Activated T-helper 2 cell treated with anti-CD3 and anti-CD28 coated beads, Interferon-gamma antibody, Interleukin-2, Interleukin-4, amounts not matched to agents 10 μg/mL and 5 μg/mL and 100 μg/mL, durations not matched to agents 14 hours and 24 hours and 36 hours (primary cell): ENCODE measurements around the gene KIF26B. TPM values are rescaled to one million over a fixed set of nuclear protein-coding genes. Genes with fewer than 3 reads are reported as not detected.
"Not testable (repeated sequence)": the region's sequence is repeated elsewhere in the genome, so short reads cannot be mapped to it uniquely, and the experiment has no call there.

Experiments
- DNase-seq: peaks from one replicate; pipeline ENCODE4 v3.0.0; 2021; ENCODE audit warnings: low spot score
- H3K27ac Mint-ChIP-seq: one replicate; pipeline ENCODE4 v1.8.0; 2021; ENCODE audit warnings: mixed read lengths
- H3K27me3 Mint-ChIP-seq: one replicate; pipeline ENCODE4 v1.8.0; 2021; ENCODE audit warnings: low read depth, mixed read lengths
- H3K36me3 Mint-ChIP-seq: one replicate; pipeline ENCODE4 v1.8.0; 2021; ENCODE audit warnings: low read depth, mixed read lengths
- H3K4me1 Mint-ChIP-seq: one replicate; pipeline ENCODE4 v1.8.0; 2021; ENCODE audit warnings: low read depth, mixed read lengths
- H3K4me3 Mint-ChIP-seq: one replicate; pipeline ENCODE4 v1.8.0; 2021; ENCODE audit warnings: low read depth, mild to moderate bottlenecking, moderate library complexity, mixed read lengths
- H3K9me3 Mint-ChIP-seq: one replicate; pipeline ENCODE4 v1.8.0; 2021; ENCODE audit warnings: mixed read lengths
- intact Hi-C: fragments of 100-400 bp; cut with micrococcal nuclease; formaldehyde crosslinking; loops from one replicate; pipeline ENCODE4 v1.15.1; 2023
- total RNA-seq: library from RNA; stranded (reverse); gene quantifications from 2 replicates; pipeline ENCODE4 v1.2.3, GENCODE V29; 2022

KIF26B gene
- total RNA-seq, 1 donor from 2014 or later: 0.37 TPM

DNA sequence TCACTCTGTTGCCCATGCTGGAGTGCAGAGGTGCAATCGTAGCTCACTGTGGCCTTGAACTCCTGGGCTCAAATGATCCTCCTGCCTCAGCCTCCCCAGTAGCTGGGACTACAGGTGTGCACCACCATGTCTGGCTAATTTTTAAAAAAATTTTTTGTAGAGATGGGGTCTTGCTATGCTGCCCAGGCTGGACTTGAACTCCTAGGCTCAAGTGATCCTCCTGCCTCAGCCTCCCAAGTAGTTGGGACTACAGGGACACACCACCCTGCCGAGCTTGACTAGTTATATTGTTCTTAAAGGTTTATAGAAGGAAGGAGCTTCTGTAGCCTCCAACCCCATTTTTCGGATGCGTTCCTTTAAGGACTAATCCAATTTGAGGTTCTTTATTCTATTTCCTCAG is 248.2 kb downstream of the KIF26B start:
- intact Hi-C loops, H3K9me3 Mint-ChIP-seq, H3K4me1 Mint-ChIP-seq, H3K27ac Mint-ChIP-seq, H3K27me3 Mint-ChIP-seq, DNase-seq, H3K36me3 Mint-ChIP-seq, H3K4me3 Mint-ChIP-seq: not testable (repeated sequence)

DNA sequence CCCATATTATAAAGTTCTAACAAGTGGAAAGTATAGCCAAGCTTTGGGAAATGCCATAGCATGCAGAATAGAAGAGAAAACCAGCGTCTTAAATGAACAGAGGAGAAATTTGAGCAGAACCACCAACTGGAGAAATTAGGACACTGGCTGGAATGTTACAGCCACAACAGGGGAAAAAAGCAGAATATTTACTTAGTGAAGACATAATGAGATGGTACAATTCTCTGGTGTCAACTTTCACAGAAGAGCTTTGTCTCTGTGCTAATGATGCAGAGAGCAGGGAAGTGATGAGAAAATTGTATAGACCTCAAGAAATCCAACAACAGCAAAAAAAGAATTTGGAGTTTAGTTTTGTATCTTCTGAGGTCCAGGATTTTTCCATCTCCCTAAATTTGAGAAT is 249.7 kb downstream of the KIF26B start:
- Mint-ChIP-seq H3K4me3 (no peak overlapping the region), H3K27me3 (no peaks in the 10 kb centered on the region), H3K27ac (no peak overlapping the region), H3K4me1 (no peaks in the 10 kb centered on the region), H3K9me3 (no peaks in the 10 kb centered on the region), H3K36me3 (no peaks in the 10 kb centered on the region)
- DNase-seq: no peak
- intact Hi-C loops: no loop called here

DNA sequence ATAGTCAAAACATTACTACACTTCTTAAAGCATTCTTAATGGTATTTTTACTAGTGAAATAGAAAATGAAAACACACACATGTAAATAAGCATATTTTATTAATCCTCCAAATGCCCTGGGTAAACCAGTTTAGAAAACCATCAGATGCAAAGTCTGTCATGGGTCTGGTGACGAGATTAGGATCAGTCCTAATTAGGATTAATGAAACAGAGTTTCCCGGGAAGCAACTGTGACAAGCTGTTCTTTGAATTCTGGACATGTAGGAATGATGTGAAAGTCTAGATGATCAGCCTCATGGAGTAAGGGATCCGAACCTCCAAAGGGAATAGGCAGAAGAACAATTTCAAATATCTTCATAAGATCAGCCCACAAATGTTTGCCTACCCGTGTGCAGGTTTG is 250.2 kb downstream of the KIF26B start:
- intact Hi-C loops: no loop called here
- DNase-seq: no peak
- H3K4me1 Mint-ChIP-seq: no peaks in the 10 kb centered on the region
- no peaks in the 10 kb centered on the region for H3K27me3 Mint-ChIP-seq
- H3K27ac Mint-ChIP-seq: no peak overlapping the region
- H3K36me3 Mint-ChIP-seq: no peaks in the 10 kb centered on the region
- no peak overlapping the region for H3K4me3 Mint-ChIP-seq
- H3K9me3 Mint-ChIP-seq: no peaks in the 10 kb centered on the region

DNA sequence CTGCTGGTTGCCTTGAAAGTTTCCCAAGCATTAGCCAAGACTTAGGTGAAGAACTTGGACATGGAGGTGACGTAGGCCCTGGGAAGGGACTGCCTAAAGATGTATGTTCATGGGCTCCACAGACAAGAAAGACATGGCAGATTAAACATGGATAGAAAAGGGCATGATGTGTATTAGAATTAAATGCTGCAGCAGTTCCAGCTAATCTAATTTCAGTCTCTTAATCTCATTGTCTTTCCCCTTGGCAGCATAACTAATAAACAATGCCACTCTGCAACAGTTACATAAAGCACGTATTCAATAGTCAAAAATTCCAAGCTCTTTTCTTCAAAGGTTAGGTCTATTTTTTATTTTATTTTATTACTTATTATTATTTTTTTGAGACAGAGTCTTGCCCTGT is 251.6 kb downstream of the KIF26B start:
- no peak overlapping the region for H3K27ac Mint-ChIP-seq
- H3K27me3 Mint-ChIP-seq: no peaks in the 10 kb centered on the region
- no peak for DNase-seq
- no peak overlapping the region for H3K4me3 Mint-ChIP-seq
- intact Hi-C loops: no loop called here
- H3K4me1 Mint-ChIP-seq: no peaks in the 10 kb centered on the region
- no peaks in the 10 kb centered on the region for H3K36me3 Mint-ChIP-seq
- no peaks in the 10 kb centered on the region for H3K9me3 Mint-ChIP-seq

DNA sequence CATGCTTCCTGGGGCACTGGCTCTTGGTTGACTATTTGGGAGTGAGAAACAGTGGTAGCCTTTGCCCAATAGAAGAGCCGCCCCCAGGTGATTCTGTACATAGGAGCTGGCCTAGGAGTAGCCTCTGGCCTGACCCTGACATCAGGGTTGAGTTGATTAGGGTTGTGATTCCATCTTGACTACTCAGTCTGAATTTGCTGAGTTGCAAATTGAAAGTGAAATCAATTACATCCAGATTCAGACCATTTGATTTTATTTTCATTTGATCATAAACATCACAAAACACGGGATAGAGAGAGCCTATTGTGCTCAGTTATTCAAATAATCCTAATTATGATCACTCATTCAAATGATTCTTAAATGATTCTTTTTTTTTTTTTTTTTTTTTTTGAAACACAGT is 253.2 kb downstream of the KIF26B start:
- intact Hi-C loops: no loop called here
- Mint-ChIP-seq H3K4me1 (no peaks in the 10 kb centered on the region), H3K4me3 (no peak overlapping the region), H3K27me3 (no peaks in the 10 kb centered on the region), H3K36me3 (no peaks in the 10 kb centered on the region), H3K9me3 (no peaks in the 10 kb centered on the region), H3K27ac (no peak overlapping the region)
- no peak for DNase-seq

DNA sequence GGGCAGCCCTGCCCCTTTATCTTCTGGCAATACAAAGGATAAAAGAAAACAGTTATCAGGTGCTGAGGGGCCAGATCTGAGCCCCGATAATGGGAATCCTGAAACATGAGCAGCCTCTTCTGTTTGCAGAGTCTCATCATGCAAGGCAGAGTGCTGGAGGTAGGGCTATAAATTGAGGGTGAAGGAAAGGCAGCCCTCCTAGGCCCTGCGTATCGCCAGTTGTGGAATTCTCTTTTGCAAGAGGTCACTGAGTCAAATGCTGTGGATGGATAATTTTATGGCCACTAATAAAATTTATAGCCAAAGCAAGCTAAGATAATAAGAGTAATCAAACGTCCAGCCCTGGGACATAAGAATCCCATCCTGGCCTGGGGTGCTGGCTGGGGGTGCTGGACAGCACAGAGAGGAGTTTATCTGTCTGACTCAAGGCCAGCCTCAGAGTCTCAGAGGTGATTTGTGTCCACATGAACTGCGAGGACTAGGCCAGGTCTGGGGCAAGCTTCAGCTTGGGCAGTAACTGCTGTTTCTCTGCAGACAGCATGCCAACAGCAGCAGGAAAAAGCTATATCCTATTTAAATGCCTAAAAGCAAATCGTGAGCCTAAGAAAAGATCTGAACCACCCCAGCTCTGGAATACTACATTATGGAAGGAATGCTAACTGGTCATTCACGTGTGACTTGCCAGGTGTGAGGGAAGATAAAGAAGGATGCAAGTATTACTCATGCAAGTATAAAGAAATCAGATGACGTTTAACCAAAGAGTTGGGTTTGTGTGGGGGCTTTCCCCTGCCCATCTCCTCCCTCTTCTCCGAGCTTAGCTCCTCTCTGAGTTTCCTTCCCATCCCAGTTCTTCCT is 254.8 kb downstream of the KIF26B start:
- intact Hi-C loops: no loop called here
- Mint-ChIP-seq H3K4me3 (no peak overlapping the region), H3K27ac (no peak overlapping the region)

DNA sequence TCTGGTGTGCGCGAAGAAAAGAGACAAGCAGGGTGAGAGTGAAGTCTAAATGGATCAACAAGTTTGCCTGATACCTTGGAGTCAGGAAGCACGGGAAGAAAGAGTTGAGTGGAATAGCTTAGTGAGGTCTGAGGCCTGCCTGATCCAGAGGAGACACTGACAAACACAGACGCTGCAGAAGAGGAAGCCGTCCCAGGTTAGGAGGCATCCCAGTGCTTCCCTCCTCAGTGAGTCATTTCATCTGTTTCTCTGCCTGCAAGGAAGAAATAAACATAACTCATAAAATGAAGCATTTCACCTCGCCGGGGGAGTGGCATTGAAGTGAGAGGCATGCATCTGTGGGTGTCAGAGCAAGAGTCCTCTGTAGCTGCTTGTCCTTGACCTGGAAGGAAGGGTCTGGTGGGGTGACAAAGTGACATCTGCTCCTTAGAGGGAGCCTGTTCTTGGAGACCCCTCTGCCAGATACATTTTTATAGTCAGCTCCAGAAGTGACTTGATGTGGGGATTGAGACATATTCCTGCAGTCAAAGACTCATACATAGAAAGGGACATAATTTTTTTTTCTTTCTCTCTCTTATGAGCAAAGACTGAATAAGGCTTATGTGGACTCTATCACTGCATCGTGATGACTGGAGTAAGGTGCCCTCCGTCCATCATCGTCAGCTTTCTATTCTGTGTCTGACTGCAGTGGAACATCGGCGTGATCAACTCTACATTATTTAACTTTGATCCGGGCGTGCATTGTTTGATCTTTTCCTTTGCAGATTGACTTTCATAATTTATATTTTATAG is 256.7 kb downstream of the KIF26B start:
- DNase-seq: no peak
- intact Hi-C loops: no loop called here
- Mint-ChIP-seq H3K27ac (no peak overlapping the region), H3K9me3 (no peaks in the 10 kb centered on the region), H3K4me3 (no peak overlapping the region), H3K27me3 (no peaks in the 10 kb centered on the region), H3K4me1 (no peaks in the 10 kb centered on the region), H3K36me3 (no peaks in the 10 kb centered on the region)

More for the DNA sequence above, 254.8 kb downstream of the KIF26B start:
- Mint-ChIP-seq H3K36me3 (no peaks in the 10 kb centered on the region), H3K4me1 (no peaks in the 10 kb centered on the region), H3K9me3 (no peaks in the 10 kb centered on the region), H3K27me3 (no peaks in the 10 kb centered on the region)
- no peak for DNase-seq

DNA sequence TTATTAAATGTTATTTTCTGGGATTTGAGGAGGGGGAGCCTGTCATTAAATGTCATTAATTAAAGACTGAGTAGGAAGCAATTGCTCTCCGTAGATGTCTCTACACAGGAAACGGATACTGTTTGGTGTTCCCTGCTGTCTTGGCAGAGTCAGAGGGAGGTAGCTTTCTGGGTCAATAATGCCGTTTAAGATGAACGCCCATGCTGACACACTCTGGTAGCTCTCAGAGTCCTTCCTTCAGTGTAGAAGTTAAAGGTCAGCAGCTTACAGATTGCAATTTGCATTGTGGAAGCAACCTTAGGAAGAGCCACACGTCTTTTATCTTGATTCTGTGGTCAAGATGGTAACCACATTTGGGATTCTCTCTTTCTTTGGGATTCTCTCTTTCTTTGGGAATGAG is 257.5 kb downstream of the KIF26B start:
- H3K27me3 Mint-ChIP-seq: no peaks in the 10 kb centered on the region
- H3K4me3 Mint-ChIP-seq: no peak overlapping the region
- H3K9me3 Mint-ChIP-seq: no peaks in the 10 kb centered on the region
- no peak for DNase-seq
- no peak overlapping the region for H3K27ac Mint-ChIP-seq
- H3K4me1 Mint-ChIP-seq: no peaks in the 10 kb centered on the region
- intact Hi-C loops: no loop called here
- H3K36me3 Mint-ChIP-seq: no peaks in the 10 kb centered on the region

DNA sequence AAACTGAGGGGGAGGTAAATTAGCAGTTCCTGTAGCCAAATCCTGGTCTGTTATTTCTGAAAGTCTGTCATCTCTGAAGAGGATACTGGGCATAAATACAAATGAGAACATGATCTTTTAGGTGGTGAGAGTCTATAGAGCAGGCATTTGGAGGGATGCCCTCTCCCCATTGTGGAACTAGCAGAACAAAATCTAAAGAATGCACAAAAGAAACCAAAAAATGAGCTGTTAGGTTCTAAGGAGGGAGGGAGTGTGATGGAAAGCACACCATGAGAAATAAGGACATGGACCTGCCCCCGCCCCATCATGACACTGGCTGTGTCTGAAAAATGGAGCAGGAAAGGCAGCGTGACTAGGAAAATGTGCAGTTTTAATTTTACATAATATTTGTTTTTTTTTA is 262.0 kb downstream of the KIF26B start:
- Mint-ChIP-seq H3K27ac (no peak overlapping the region), H3K27me3 (no peaks in the 10 kb centered on the region), H3K36me3 (no peaks in the 10 kb centered on the region), H3K4me3 (no peak overlapping the region), H3K9me3 (no peaks in the 10 kb centered on the region), H3K4me1 (no peaks in the 10 kb centered on the region)
- intact Hi-C loops: no loop called here
- DNase-seq: no peak

DNA sequence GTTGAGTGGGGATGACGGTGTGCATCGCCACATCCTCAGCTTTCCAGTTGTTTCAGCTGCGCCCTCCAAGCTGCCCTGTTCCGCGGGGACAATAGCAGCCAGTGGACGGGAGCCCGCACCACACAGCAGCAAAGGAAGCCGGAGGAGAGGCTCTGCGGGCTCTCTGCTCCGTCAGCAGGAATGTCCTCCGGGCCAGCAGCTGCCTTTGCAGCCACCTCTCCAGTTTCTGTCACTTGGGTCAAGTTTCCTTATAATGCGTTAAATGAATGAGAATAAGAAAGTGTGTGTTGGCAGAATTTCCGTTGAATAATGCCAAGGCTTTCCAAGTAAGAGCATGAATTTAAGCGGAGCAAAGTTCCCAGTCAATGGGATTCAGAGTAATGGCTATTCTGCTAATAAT is 263.3 kb downstream of the KIF26B start:
- no peak overlapping the region for H3K27ac Mint-ChIP-seq
- H3K4me1 Mint-ChIP-seq: no peaks in the 10 kb centered on the region
- no peaks in the 10 kb centered on the region for H3K36me3 Mint-ChIP-seq
- H3K27me3 Mint-ChIP-seq: no peaks in the 10 kb centered on the region
- H3K9me3 Mint-ChIP-seq: no peaks in the 10 kb centered on the region
- no peak overlapping the region for H3K4me3 Mint-ChIP-seq
- DNase-seq: no peak
- intact Hi-C loops: no loop called here

DNA sequence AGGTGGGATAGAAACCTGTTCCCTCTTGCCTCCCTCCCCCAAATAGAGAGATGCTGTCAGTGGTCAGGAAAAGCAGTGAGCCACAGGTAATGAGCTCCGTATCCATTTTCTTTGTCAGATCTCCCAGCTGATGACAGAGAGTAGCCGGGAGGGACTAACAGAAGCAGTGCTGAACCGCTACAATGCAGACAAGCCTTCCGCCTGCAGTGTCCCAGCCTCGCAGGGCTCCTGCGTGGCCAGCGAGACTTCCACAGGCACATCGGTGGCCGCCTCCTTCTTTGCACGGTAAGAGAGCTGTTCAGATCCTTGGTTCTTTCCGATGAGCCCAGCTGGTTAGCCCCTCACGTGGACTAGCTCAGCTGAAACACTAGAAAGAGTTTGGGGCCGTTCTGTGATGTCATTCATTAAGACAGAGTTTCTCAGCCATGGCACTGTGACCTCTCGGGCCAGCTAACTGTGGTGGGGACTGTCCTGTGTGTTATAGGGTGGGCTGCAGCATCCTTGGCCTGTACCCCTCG is 264.7 kb downstream of the KIF26B start:
- Mint-ChIP-seq H3K9me3 (no peaks in the 10 kb centered on the region), H3K27me3 (no peaks in the 10 kb centered on the region), H3K4me1 (no peaks in the 10 kb centered on the region), H3K4me3 (no peak overlapping the region), H3K36me3 (no peaks in the 10 kb centered on the region), H3K27ac (no peak overlapping the region)
- intact Hi-C loops: no loop called here
- DNase-seq: no peak

DNA sequence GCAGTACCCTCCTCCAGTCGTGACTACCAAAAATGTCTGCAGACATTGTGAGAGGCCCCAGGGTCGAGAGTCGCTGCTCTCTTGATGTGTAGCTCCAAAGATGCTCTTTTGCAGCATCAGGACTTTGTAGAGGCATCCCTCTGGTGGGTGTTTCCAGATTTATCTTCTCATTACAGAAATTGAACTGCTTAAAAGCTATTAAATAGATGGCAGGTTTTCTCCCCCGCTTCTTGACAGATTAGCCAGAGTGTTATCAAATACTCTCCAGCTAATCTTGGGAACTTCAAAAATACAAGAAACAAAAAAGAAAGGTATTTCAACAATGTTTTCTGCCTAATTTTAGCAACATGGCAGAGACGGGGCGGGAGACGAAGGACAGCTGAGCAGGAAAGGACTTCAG is 265.2 kb downstream of the KIF26B start:
- DNase-seq: no peak
- Mint-ChIP-seq H3K9me3 (no peaks in the 10 kb centered on the region), H3K27me3 (no peaks in the 10 kb centered on the region), H3K36me3 (no peaks in the 10 kb centered on the region), H3K27ac (no peak overlapping the region), H3K4me1 (no peaks in the 10 kb centered on the region), H3K4me3 (no peak overlapping the region)
- intact Hi-C loops: no loop called here

DNA sequence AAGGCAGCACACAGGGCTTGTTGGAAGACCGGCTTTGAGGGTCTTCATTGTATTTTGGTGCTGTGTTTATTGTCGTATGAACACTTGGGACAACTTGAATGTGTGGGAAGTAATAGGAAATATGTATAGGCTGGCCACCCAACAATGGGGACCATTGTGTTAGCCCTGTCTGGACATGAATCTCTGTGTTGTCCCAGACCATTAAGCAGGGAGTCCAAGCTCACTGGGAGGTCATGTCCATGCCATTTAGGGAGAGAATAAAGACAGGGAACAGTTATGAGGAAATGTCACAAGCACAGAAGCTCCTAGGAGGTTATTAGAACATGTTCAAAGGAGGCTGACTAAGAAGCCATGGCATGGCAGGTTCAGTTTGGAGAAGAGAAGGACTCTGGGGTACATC is 266.1 kb downstream of the KIF26B start:
- H3K36me3 Mint-ChIP-seq: no peaks in the 10 kb centered on the region
- H3K4me1 Mint-ChIP-seq: no peaks in the 10 kb centered on the region
- H3K27me3 Mint-ChIP-seq: no peaks in the 10 kb centered on the region
- intact Hi-C loops: no loop called here
- no peaks in the 10 kb centered on the region for H3K9me3 Mint-ChIP-seq
- H3K27ac Mint-ChIP-seq: no peak overlapping the region
- DNase-seq: no peak
- H3K4me3 Mint-ChIP-seq: no peak overlapping the region
